GM23338 (cell line): ENCODE results near the gene DDR2.

Experiments used
- CREB1 ChIP-seq: fragments of 250-450 bp; sonication (Bioruptor Pico); IDR thresholded peaks from 2 replicates; pipeline ENCODE4 v1.5.0; 2020; ENCODE audit warnings: low read depth, mild to moderate bottlenecking, moderate library complexity
- EZH2 ChIP-seq: fragments of 200-600 bp; sonication (generic); IDR thresholded peaks from one replicate; pipeline ENCODE4 v1.8.0; 2017; ENCODE audit warnings: antibody characterized with exemption, mild to moderate bottlenecking, low read depth; ENCODE audit not compliant: unreplicated experiment
- EZH2phosphoT487 ChIP-seq: fragments of 200-600 bp; sonication (generic); IDR thresholded peaks from one replicate; pipeline ENCODE4 v1.8.1; 2018; ENCODE audit warnings: antibody characterized with exemption; ENCODE audit not compliant: unreplicated experiment
- TF ChIP-seq, protein P1 (sequence below), 2 experiments: fragments of 200-600 bp in 1 of 2; sonication (generic) in 1 of 2; conservative IDR thresholded peaks; 2 replicates each; pipeline versions ENCODE4 v1.5.1 to v1.6.1; 2016 to 2017; ENCODE audit warnings: antibody characterized with exemption in 2 of 2, low read depth in 2 of 2, mild to moderate bottlenecking in 2 of 2, moderate library complexity in 1 of 2
- TF ChIP-seq, protein P2 (sequence below): IDR thresholded peaks from one replicate; pipeline ENCODE4 v1.6.1; 2018; ENCODE audit warnings: antibody characterized with exemption; ENCODE audit not compliant: unreplicated experiment

GRCh38 chr1:162702628-162703027 is 70.4 kb downstream of the DDR2 start:
- TF ChIP-seq, protein P1, sequence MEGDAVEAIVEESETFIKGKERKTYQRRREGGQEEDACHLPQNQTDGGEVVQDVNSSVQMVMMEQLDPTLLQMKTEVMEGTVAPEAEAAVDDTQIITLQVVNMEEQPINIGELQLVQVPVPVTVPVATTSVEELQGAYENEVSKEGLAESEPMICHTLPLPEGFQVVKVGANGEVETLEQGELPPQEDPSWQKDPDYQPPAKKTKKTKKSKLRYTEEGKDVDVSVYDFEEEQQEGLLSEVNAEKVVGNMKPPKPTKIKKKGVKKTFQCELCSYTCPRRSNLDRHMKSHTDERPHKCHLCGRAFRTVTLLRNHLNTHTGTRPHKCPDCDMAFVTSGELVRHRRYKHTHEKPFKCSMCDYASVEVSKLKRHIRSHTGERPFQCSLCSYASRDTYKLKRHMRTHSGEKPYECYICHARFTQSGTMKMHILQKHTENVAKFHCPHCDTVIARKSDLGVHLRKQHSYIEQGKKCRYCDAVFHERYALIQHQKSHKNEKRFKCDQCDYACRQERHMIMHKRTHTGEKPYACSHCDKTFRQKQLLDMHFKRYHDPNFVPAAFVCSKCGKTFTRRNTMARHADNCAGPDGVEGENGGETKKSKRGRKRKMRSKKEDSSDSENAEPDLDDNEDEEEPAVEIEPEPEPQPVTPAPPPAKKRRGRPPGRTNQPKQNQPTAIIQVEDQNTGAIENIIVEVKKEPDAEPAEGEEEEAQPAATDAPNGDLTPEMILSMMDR (conservative IDR thresholded peaks at IDR 0.05; ENCODE audit: low read depth in 2 of 2), result no peak
- TF ChIP-seq CREB1 (no peak), EZH2phosphoT487 (no peak), EZH2 (no peak)
- TF ChIP-seq, protein P2, sequence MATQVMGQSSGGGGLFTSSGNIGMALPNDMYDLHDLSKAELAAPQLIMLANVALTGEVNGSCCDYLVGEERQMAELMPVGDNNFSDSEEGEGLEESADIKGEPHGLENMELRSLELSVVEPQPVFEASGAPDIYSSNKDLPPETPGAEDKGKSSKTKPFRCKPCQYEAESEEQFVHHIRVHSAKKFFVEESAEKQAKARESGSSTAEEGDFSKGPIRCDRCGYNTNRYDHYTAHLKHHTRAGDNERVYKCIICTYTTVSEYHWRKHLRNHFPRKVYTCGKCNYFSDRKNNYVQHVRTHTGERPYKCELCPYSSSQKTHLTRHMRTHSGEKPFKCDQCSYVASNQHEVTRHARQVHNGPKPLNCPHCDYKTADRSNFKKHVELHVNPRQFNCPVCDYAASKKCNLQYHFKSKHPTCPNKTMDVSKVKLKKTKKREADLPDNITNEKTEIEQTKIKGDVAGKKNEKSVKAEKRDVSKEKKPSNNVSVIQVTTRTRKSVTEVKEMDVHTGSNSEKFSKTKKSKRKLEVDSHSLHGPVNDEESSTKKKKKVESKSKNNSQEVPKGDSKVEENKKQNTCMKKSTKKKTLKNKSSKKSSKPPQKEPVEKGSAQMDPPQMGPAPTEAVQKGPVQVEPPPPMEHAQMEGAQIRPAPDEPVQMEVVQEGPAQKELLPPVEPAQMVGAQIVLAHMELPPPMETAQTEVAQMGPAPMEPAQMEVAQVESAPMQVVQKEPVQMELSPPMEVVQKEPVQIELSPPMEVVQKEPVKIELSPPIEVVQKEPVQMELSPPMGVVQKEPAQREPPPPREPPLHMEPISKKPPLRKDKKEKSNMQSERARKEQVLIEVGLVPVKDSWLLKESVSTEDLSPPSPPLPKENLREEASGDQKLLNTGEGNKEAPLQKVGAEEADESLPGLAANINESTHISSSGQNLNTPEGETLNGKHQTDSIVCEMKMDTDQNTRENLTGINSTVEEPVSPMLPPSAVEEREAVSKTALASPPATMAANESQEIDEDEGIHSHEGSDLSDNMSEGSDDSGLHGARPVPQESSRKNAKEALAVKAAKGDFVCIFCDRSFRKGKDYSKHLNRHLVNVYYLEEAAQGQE, result no peak
